ENCODE results near the gene PLXNA2.

PLXNA2 gene

DNA sequence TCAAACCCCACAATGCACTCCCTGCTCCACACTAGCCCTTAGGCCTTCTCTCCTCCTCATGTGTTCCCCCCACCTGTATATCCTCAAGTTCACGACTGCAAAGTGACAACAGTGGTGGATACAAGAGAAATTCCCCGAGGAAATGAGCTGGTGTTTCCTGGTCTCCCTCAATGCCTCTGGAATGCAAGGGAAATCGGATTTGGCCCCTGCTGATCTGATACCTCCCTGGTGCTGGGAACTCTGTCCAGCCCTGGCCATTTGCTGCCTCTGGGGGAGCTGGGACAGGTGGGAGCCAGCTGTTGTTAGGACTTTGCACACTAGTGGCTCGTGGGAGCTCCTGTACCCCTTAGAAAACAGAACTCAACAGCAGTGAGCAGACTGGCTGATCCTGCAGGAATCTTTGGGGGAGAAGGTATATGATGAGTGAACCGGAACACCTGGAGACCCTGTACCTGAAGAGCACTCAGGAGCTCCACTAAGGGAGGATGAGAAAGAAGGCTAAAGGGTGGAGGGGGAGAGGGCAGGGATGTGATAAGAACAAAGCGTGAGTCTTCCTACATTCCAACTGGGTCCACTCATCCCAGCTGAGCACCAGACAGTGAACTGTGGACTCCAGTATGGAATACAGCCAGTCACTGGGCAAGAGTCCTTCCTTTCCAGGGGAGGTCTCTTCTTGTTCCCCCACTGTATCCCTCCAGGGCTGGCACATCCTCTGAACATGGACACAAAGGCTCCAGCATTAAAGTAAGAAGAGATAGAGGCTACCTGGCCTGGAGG is 69.3 kb downstream of the PLXNA2 start:
- TF ChIP-seq, protein P1, sequence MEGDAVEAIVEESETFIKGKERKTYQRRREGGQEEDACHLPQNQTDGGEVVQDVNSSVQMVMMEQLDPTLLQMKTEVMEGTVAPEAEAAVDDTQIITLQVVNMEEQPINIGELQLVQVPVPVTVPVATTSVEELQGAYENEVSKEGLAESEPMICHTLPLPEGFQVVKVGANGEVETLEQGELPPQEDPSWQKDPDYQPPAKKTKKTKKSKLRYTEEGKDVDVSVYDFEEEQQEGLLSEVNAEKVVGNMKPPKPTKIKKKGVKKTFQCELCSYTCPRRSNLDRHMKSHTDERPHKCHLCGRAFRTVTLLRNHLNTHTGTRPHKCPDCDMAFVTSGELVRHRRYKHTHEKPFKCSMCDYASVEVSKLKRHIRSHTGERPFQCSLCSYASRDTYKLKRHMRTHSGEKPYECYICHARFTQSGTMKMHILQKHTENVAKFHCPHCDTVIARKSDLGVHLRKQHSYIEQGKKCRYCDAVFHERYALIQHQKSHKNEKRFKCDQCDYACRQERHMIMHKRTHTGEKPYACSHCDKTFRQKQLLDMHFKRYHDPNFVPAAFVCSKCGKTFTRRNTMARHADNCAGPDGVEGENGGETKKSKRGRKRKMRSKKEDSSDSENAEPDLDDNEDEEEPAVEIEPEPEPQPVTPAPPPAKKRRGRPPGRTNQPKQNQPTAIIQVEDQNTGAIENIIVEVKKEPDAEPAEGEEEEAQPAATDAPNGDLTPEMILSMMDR (IDR thresholded peaks at IDR 0.05; ENCODE audit: borderline replicate concordance, extremely low read depth, low read length, poor library complexity, severe bottlenecking): no peak
- TF ChIP-seq EZH2 (IDR thresholded peaks at IDR 0.05; ENCODE audit: borderline replicate concordance, low read depth, low read length, severe bottlenecking): no peak

DNA sequence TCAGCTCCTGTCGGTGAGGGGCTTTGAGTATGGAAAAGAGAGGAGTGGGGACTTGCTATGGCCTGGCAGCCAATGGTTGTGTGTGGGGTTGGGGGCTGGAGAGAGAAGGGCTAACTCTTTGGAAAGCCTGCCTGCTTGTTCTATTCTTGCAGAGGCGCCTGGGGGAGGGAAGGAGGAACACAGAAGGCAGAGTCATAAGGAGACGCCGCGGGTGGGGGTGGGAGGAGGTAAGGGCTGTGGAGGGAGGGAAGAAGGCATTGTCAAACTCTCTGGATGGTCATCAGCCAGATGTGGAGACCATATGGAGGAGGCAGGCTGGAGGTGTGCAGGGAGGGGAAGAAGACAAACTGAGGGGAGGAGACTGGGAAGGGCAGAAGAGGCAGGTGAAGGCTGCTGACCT is 70.0 kb downstream of the PLXNA2 start:
- Histone ChIP-seq H3K4me2 (ENCODE audit: insufficient read depth, low read length) (no peak overlapping the region), H3K36me3 (ENCODE audit: insufficient read depth, low read length) (no peaks in the 10 kb centered on the region), H3K79me2 (ENCODE audit: insufficient read depth, low read length) (no peaks in the 10 kb centered on the region), H3K27me3 (ENCODE audit: insufficient read depth, low read length, poor library complexity) (peaks cover 46% of the 10 kb centered on the region), H3K4me1 (ENCODE audit: insufficient read depth, low read length) (no peaks in the 10 kb centered on the region), H4K20me1 (ENCODE audit: insufficient read depth, low read length) (no peaks in the 10 kb centered on the region; the same call in 1 of the 2 replicates), H3K9me3 (ENCODE audit: insufficient read depth, low read length, severe bottlenecking) (no peaks in the 10 kb centered on the region), H3K27ac (ENCODE audit: low read length) (no peak overlapping the region), H3K4me3 (ENCODE audit: low read depth in 1 of 2, low read length in 2 of 2) (no peak overlapping the region), H2AFZ (ENCODE audit: low read depth, low read length) (no peak overlapping the region), H3K9ac (ENCODE audit: low read depth, low read length) (no peak overlapping the region)
- TF ChIP-seq, protein P1 (IDR thresholded peaks at IDR 0.05; ENCODE audit: borderline replicate concordance, extremely low read depth, low read length, poor library complexity, severe bottlenecking): no peak
- TF ChIP-seq EZH2 (IDR thresholded peaks at IDR 0.05; ENCODE audit: borderline replicate concordance, low read depth, low read length, severe bottlenecking): no peak
- DNase-seq: no peak
- ATAC-seq (ENCODE audit: insufficient read depth, low read depth): no peak

More for the DNA sequence above, 69.3 kb downstream of the PLXNA2 start:
- no peaks in the 10 kb centered on the region for H3K4me1 ChIP-seq (ENCODE audit: insufficient read depth, low read length)
- no peak overlapping the region for H2AFZ ChIP-seq (ENCODE audit: low read depth, low read length)
- H3K9me3 ChIP-seq (ENCODE audit: insufficient read depth, low read length, severe bottlenecking): no peaks in the 10 kb centered on the region
- no peaks in the 10 kb centered on the region; the same call in 1 of the 2 replicates for H4K20me1 ChIP-seq (ENCODE audit: insufficient read depth, low read length)
- no peak overlapping the region for H3K27ac ChIP-seq (ENCODE audit: low read length)
- no peak overlapping the region for H3K4me2 ChIP-seq (ENCODE audit: insufficient read depth, low read length)
- no peak overlapping the region for H3K9ac ChIP-seq (ENCODE audit: low read depth, low read length)
- ATAC-seq (ENCODE audit: insufficient read depth, low read depth) (no peak), DNase-seq (no peak)
- H3K4me3 ChIP-seq (ENCODE audit: low read depth in 1 of 2, low read length in 2 of 2): no peak overlapping the region
- no peaks in the 10 kb centered on the region for H3K36me3 ChIP-seq (ENCODE audit: insufficient read depth, low read length)
- no peaks in the 10 kb centered on the region for H3K79me2 ChIP-seq (ENCODE audit: insufficient read depth, low read length)
- peaks cover 46% of the 10 kb centered on the region for H3K27me3 ChIP-seq (ENCODE audit: insufficient read depth, low read length, poor library complexity)

DNA sequence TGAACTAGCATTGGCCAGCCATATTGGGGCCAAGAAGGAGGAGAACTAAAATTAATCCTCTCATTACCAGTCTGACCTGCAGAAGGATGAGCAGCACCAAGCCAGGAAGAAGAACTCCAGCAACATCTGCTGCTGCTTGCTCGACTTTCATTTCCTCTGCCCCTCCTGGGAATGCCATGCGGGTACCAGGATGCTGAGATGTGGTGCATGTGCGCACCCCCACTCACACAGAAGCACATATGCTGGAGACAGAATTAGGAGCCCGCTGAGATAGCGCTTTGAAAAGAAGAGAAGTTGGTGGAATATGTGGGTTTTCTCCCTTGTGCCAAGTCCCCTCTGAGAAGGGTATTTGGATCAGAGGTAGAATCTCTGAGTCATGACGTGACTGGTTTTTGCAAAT is 70.4 kb downstream of the PLXNA2 start:
- Histone ChIP-seq H3K9me3 (ENCODE audit: insufficient read depth, low read length, severe bottlenecking) (no peaks in the 10 kb centered on the region), H3K4me3 (ENCODE audit: low read depth in 1 of 2, low read length in 2 of 2) (no peak overlapping the region), H3K27ac (ENCODE audit: low read length) (no peak overlapping the region), H3K9ac (ENCODE audit: low read depth, low read length) (no peak overlapping the region), H3K4me1 (ENCODE audit: insufficient read depth, low read length) (no peaks in the 10 kb centered on the region), H3K27me3 (ENCODE audit: insufficient read depth, low read length, poor library complexity) (peaks cover 46% of the 10 kb centered on the region), H2AFZ (ENCODE audit: low read depth, low read length) (no peak overlapping the region), H4K20me1 (ENCODE audit: insufficient read depth, low read length) (no peaks in the 10 kb centered on the region; the same call in 1 of the 2 replicates), H3K4me2 (ENCODE audit: insufficient read depth, low read length) (no peak overlapping the region), H3K79me2 (ENCODE audit: insufficient read depth, low read length) (no peaks in the 10 kb centered on the region), H3K36me3 (ENCODE audit: insufficient read depth, low read length) (no peaks in the 10 kb centered on the region)
- DNase-seq (no peak), ATAC-seq (ENCODE audit: insufficient read depth, low read depth) (no peak)
- TF ChIP-seq, protein P1 (IDR thresholded peaks at IDR 0.05; ENCODE audit: borderline replicate concordance, extremely low read depth, low read length, poor library complexity, severe bottlenecking): no peak
- TF ChIP-seq EZH2 (IDR thresholded peaks at IDR 0.05; ENCODE audit: borderline replicate concordance, low read depth, low read length, severe bottlenecking): no peak
